ENCODE data around the gene IDH3A. TPM values are rescaled to one million over a fixed set of nuclear protein-coding genes. Genes with fewer than 3 reads are reported as not detected.
A peak's percentile ranks its signal among the peaks of the same experiment; 100 is the strongest.

IDH3A gene
- 52.6 and 116 TPM in 2 replicates for total RNA-seq (2014; rRNA removed; shearing (Covaris generic))

DNA sequence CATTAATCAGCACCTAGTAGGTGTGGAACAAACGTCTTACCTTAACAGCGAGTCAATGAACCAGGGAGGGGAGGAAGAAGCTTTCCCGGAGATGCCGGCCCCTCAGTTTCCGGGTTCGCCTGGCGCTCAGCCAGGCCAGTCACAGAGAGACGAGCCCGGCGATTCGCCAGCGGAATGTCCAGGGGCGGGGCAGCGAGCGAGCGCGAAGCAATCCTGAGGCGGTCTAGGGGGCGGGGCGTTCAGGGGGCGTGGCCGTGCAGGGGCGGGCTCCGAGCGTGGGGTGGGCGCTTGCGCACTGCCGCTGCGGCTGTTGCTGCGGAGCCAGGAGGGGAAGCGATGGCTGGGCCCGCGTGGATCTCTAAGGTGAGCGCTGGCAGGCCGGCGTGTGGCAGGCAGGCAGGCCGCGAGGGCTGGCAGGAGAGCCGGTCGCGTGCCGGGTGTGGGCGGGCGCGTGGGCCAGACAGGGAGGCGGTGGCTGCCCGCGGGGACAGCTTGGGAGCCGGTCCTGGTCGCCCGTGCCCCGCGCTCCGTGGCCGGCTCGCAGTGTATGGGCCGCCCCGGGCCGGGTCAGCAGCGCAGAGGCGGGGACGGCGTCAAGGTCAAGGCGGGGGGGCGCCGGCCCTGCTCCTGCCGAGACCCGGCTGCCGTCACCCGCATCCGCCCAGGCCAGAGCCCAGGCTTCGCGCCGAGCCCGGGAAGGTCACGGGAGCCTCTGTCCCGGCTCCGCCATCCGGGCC lies at the start of gene IDH3A:
IDH3A (plus strand) TSS at position 295 of the 737 bp plus-strand sequence; CDS start at position 337, 42 bp downstream.
- peak; percentile 93 for DNase-seq (ENCODE audit: low read depth)

- DNase-seq (ENCODE audit: low read depth): no peak
Measured at GRCh38 chr15:78100886-78101285, 48.3 kb upstream of the IDH3A start.

DNA sequence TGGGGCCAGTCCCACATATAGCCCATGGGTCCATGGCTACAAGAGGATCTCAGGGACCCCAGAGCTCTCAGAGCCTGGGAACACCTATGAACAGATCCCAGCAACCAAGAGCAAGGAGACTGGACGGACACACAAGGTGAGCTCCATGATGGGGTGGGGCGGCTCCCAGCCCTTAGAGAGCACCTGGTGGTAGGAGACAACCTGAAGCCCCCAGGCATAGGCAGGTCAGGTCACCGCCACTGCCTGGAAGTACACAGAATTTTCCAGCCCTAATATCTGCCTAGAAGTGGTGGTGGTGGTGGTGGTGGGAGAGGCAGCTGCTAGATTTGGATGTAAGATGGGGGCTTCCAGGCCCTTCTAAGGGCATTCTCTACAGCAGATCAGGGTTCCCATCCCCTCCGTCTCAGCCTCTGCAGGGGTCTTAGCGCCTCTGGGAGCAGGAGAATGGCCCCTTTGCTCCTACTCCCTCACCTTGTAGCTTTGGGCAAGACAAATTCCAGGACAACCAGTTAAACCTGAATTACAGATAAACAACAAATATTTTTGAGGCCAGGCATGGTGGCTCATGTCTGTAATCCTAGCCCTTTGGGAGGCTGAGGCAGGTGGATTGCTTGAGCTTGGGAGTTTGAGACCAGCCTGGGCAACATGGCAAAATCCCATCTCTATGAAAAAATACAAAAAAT lies 47.6 kb upstream of the IDH3A start:
- DNase-seq (ENCODE audit: low read depth): no peak

DNA sequence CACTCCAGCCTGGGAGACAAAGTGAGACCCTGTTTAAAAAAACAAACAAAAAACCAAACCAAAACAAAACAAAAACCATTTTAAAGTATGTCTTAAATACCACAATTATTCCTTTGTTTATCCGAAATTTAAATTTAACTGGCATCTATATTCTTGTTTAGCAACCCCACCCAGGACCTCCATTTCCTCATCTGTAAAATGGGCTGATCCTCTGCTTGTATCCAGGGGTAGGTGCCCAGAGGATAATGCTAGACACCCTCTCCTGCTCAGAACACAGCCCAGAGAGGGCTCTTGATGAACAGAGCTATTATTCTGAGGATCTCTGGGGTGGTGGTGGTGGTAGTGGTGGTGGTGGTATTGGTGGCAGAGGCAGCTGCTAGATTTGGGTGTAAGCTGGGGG lies 47.0 kb upstream of the IDH3A start:
- DNase-seq (ENCODE audit: low read depth): no peak

DNA sequence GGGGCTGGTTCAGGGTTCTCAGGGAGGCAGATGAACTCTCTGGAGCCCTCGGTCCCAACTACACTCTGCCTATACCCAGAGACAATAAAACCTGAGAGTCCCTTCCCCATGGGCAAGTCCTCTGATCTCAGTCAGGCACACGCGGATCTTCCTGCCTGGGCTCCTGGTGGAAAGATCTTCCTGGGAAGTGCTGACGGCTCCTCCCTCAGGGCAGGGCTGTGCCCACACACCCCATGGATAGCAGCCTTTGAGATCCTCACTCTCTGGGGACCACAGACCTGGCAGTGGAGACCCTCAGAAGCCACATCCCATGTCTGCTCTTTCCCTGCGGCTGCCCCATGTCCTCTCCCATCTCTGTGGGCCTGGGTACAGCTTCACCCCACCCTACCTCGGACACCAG lies 46.4 kb upstream of the IDH3A start:
- DNase-seq (ENCODE audit: low read depth): no peak

GRCh38 chr15:78103406-78104118 lies 45.6 kb upstream of the IDH3A start:
- no peak for DNase-seq (ENCODE audit: low read depth)

DNA sequence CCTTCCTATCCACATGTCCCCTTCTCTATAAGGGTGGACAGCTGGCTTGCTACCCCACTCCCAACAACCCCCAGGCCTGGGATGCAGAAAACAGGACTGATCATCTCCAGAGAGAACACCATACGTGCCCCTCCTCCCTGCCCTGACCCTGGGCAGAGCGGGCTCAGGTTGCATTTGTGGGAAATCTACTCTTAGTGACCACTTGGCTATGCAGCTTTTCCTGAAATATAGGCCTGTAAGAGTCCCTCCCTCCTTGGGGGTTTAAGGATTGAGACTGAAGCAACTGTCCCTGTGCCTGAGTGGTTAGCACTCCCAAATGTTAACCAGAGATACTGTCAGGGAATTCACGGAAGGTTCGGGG lies 45.1 kb upstream of the IDH3A start:
- DNase-seq (ENCODE audit: low read depth): no peak

DNA sequence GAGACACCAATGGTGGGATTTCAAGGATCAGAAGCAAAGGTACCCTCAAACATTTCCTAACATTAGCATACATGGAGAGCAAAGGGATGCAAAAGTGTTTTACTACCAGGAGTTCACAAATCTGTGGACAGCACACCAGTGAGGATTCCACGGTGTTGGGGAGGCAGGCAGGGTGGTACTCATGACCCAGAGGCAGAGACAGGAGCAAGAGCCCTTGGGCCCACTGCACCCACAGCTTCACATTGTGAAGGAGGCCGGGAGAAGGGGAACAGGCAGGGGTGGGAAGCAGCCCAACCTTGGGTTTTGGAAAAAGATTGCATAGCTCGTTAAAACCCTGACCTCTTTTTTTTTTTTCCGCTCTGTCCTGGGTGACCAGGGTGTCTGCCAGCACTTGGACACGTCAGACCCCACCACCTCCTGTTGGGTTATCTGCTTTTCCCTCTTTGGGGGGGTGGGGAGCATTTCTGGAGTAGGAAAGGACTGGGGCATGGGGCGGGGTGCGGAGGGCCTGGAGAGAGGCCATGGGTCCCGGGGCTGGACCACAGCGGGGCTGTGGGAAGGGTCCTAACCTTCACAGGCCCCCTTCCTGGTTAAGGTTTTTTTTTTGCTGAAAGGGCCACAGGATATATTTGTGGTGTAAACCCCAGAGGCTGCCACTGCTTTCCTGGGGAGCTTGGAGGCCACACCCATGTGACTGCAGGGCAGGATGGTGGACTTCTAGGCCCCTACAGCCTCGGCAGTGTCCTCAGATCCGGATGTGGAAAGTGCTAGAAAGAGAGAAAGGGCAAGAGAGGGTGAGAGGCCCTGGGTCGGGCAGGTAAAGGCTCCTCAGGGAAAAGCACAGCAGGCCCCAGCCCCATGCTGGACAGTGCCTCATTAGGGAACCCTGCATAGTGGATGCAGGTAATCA lies 44.3 kb upstream of the IDH3A start:
- DNase-seq (ENCODE audit: low read depth): no peak

- DNase-seq (ENCODE audit: low read depth): peak; percentile 54
Measured at GRCh38 chr15:78105476-78106241, 43.5 kb upstream of the IDH3A start.

GRCh38 chr15:78107471-78107870 lies 41.7 kb upstream of the IDH3A start:
- DNase-seq (ENCODE audit: low read depth): no peak

DNA sequence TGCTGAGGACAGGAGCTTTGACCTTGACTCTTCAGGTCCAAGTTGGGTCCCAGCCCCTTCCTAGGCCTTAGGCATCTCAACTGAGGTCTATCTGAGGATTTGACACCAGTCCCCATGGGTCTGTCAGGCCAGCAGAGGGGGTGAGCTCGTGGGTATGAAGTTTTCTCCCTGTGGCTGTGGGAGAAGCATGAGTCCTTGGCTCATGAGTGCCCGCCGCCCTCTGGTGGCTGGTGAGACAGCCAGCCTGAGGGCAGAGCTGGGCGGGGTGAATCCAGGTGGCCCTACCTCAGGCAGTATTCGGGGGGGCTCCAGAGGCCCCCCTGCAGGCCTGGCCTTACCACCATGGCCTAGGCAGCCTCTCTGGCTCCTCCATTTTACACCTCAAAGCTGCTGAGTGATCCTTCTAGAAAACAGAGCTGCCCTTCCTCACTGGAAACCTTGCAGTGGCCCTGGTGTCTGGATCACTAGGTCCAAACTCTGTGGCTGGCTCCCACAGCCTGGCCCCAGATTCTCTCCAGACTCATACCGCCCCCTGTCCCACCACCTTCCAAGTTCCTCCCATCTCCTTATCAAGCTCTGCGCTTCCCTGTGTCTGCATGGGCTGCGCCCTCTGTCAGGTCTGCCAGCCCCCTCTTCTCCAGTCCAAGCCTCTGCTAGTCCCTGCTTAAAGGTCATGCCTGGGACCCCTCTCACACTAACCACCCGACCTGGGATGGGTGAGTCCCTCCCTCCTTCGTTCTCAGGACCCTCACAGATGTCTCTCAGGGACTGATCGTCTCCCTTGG lies 40.7 kb upstream of the IDH3A start:
- peak; percentile 82 for DNase-seq (ENCODE audit: low read depth)

GRCh38 chr15:78109156-78109555 lies 40.0 kb upstream of the IDH3A start:
- no peak for DNase-seq (ENCODE audit: low read depth)

- DNase-seq (ENCODE audit: low read depth): no peak
Measured at GRCh38 chr15:78110096-78110495, 39.1 kb upstream of the IDH3A start.

DNA sequence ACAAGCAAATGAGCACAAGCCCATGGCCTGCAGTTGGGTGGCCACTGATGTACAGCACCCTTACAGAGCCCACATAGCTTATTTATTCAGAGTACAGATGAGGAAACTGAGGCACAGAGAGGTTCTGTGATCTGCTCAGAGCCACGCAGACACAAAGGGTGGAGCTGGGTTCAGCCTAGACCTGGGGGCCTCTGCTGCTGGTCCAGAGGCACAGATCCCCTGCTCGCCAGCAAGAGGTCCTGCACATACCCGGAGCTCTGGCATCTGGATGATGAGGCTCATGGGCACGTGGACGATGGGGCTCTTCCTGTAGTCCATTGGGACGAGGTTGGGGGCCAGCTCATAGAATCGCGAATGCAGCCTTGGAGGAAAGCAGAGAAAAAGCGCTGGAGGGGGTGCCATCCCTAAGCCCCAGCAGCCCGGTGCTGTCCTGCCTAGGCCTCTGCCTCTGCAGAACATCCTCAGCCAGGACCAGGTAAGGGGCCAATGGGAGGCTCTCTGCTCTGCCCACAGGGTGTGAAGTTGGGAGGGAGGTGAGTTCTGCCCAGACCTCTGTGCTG lies 38.2 kb upstream of the IDH3A start:
- DNase-seq (ENCODE audit: low read depth): no peak

GRCh38 chr15:78111788-78112187 lies 37.4 kb upstream of the IDH3A start:
- DNase-seq (ENCODE audit: low read depth): no peak

DNA sequence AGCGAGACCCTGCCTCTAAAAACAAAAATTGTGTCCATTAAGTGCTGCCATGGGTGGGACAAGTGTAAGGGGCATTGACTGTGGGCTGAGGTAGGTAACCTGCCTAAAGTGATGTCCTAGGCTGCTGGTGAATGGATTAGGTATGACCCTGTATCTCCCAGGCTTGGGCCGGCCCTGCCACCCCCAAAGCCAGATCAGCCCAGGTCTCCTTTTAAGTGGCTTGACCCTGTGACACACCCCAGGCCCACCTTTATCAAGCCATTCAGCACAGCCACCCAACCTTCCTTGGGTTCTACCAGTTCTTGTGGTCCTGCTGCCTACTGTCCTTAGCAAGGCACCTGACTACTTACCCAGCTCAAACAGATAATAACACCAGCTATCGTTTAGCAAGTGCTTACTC lies 36.6 kb upstream of the IDH3A start:
- no peak for DNase-seq (ENCODE audit: low read depth)

GRCh38 chr15:78120523-78120922 lies 28.6 kb upstream of the IDH3A start:
- DNase-seq (ENCODE audit: low read depth): no peak

- no peak for DNase-seq (ENCODE audit: low read depth)
Measured at GRCh38 chr15:78125267-78125666, 23.9 kb upstream of the IDH3A start.

- no peak for DNase-seq (ENCODE audit: low read depth)
Measured at GRCh38 chr15:78127882-78128281, 21.3 kb upstream of the IDH3A start.
